GM19099 (cell line): ENCODE results near the gene SPEN.

Experiments
- POLR2A ChIP-seq: IDR thresholded peaks from 3 replicates; pipeline ENCODE4 v1.6.1; 2011; ENCODE audit warnings: low read depth; ENCODE audit not compliant: insufficient read length; ENCODE audit errors: extremely low read depth

Gene SPEN

DNA sequence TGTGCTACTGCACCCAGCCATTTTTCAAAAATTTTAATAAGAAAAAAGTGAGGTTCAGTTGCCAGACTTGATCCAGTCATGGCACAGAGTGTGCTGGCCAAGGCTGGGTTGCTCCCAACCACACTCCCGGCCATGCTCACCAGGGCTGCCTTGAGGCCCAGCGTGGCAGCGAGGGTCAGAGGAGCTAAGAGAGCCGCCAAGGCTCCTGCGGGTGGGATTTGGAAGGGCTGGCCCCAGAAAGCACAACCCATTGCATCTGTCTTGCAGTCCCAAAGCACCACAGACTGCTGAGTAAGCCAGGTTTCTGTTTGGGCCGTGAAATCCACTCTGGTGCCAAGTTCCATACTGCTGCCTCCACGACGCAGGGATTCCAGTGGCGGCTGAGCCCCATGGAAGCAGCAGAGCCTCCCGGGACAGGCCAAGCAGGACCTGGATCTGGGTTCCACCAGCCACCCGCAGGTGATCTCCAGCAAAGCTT is 105.8 kb downstream of the SPEN start:
- TF ChIP-seq POLR2A = no peak

DNA sequence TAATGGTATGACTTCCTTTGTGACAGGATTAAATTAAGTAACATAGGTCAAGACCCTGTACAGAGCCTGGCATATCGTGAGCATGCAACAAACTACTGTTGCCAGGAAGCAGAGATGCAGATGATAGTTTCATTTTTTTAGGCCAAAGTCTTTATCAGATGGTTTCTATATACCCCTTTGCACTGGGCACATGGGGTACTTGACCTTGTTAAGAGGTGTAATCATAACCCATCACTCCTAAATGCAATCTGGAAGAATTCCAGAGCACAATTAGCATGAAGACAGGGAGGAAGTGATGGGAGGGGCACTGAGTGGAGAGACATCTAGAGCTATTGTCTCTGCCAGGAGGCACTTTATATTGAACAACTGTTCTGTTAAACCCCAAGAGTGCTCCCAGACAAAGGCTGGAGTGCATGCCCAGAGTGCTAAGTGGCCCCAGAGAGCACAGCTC is 106.3 kb downstream of the SPEN start:
- no peak for TF ChIP-seq POLR2A

DNA sequence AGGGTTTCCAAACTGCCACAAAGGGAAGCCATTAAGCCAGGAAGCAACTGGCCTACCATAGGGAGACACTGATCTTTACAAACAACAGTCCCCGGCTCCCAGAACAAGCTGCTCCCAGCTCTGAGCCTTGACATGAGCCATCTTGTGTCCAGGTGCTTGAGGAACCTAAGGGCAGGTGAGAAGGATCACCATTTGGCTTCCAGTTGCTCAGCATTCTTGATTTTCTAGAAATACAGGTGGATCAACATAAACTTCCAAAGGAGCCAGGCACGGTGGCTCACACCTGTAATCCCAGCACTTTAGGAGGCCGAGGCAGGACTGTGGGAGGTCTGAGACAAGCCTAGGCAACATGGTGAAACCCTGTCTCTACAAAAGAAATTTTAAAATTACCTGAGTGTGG is 106.8 kb downstream of the SPEN start:
- TF ChIP-seq POLR2A = no peak

DNA sequence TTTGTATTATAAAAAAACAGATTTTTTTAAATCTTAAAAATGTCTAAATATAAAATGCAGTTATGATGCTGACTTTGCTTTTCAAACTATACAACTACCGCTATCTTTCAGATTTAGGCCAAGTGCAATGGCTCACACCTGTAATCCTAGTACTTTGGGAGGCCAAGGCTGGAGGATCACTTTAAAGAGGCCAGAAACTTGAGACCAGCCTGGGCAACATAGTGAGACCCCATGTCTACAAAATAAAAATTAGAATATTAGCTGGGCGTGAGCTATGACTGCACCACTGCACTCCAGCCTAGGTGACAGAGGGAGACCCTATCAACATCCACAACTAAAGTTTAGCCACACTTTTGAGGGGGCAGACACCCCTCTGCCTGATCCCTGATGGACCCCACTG is 108.0 kb downstream of the SPEN start:
- no peak for TF ChIP-seq POLR2A

DNA sequence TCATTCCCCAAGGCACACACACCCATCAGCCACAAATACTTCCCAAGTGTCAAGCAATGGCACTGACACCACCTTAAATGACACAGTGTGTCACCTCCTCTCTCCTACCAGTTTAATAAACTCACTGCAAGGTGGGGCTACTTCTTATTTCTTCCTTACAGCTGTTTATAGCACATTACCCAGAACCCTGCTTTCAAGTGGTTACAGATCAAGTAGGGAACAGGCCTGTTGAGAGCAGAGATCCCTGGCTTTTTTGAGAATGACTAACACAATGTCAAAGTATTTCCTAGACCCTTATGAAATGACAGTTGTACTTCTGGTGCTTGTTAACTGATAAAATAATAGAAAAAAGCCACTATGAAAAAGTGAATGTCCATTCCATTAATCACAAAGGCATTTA is 108.6 kb downstream of the SPEN start:
- no peak for TF ChIP-seq POLR2A

DNA sequence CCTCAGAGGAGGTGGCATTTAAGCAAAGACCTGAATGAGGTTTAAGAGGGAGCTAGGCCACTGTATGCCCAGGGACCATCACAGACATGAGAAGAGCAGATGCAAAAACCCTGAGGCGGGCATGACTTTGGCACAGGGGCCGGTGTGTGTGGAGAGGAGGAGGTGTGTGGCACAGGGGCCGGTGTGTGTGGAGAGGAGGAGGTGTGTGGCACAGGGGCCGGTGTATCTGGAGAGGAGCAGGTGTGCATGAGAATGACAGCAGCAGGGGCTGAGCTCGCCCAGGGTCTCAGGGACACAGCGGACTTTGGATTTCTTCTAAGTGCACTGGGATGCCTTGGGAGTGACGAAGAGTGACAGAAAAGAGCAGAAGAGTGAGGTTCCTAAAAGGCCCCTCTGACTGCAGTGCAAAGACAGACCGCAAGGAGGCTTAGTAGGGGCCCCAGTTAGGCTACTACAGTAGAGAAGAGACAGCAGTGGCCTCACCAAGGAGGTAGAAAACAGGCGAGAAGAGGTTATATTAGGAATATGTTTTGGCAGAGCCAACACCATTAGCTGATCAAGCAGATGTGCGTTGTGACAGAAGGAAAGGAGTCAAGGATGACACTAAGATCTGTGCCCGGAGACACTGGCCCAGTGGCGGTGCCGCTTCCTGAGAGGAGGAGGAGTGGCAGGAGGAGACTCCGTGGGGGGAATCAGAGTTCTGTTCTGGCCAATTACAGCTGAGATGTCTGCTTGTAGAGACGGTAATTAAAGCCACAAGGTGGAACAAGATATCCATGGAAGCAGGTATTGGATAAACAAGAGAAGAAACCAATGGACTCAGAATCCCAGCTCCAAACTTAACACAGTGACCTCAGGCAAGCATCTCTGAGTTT is 110.0 kb downstream of the SPEN start:
- TF ChIP-seq POLR2A = no peak

DNA sequence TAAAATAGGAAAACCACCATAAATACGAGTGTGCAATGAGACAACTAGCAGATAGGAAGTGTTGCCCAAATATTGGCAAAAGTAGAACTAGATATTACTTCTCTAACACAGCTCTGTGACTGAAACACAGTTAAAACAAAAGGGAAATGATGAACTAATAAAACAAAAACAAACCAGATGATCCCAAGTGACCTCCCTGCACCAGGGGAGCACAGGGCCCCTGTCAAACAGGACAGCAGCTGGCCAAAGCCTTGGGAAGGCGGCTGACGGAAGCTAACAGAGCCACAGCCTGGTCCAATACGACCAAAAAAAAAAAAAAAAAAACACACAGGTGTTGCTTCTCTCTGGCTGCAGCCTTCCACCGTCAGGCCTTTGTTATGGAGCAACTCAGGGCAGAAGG is 110.6 kb downstream of the SPEN start:
- no peak for TF ChIP-seq POLR2A

DNA sequence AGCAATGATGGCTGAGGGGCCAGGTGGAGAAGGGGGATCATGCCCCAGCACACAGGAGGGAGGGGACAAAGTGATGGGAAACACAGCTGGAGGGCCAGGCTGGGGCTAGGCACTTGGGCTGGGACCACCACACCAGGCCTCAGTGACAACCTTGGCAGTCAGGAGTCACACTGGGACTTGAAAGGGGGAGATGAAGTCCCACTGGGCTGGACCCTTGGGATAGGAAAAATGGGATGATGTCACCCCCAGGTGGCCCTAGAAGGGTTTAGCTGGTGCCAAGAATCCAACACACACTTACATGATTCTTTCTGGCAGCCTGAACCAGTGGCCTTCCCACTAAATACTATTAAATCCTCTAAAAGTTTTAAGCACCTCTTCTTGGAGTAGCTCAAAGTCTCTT is 111.3 kb downstream of the SPEN start:
- no peak for TF ChIP-seq POLR2A

DNA sequence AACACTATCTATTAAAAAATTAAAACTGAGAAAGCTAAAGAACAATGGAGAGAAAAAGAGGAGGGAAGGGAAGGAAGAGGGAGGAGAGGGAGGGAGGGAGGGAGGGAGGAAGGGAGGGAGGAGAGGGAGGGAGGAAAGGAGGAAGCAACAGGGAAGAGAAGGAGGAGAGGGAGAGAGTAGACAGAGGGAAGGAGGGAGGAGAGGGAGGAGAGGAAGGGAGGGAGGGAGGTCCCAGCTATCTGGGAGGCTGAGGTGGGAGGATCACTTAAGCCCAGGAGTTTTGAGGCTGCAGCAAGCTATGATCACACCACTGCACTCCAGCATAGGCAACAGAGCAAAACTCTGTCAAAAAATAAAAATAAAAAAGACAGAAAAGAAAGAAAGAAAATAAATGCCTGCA is 111.9 kb downstream of the SPEN start:
- TF ChIP-seq POLR2A = no peak

DNA sequence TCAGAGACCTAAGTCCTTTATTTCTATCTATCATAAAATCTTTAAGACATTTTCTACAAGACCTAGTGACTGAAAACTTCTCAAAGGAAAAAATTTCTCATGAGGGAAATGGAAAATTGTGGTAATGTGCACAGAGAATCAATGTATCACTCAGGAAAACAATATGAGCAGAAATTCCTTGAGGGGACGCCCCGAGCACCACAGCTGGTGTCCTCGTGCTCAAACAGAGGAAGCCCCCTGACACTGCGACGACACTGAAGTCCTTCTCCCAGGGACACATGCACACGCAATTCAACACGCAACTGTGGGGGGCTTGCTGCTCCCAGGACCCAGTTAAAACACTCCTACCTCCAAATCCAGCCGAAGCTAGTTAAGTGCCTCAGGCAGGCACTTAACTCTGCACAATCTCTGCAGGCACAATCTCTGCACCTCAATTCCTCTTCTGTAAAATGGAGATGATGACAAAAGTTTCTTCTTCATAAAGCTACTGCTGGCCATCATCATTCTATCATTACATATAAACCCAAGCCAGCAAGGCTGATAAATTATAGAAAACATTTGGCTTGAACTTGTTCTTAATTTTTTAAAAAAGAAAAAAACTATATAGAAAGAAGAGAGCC is 112.4 kb downstream of the SPEN start:
- no peak for TF ChIP-seq POLR2A

DNA sequence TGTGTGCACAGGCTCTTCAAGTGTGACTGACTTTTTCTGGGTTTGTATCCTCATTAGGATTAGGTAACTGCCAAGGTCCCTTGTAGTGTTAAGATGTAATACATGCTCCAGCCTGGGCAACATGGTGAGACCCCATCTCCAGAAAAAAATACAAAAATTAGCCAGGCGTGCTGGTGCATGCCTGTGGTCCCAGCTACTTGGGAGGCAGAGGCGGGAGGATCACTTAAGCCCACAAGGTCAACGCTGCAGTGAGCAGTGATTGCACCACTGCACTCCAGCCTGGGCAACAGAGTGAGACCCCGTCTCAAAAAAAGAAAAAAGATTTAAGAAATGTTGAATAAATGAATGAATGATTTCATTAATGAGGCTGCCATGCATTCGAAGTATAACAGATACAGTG is 113.3 kb downstream of the SPEN start:
- no peak for TF ChIP-seq POLR2A

DNA sequence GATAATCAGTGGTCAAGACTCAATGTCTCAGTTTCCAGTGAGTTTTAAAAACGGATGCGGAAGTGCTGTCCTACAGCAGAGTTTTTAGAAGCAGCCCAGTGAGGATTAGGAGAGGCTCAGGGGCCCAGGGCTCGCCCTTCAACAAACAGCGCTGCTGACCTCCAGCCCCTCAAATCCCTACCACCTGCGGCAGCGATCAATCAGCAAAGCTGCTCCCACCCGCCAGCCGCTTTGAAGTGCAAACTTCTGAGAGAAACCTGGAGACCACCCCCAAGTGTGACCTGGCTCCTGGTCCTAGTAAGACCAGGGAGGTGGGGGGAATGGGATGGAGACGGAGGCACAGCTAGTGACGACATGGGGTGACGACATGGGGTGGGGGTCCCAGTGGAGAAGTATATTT is 114.0 kb downstream of the SPEN start:
- no peak for TF ChIP-seq POLR2A

DNA sequence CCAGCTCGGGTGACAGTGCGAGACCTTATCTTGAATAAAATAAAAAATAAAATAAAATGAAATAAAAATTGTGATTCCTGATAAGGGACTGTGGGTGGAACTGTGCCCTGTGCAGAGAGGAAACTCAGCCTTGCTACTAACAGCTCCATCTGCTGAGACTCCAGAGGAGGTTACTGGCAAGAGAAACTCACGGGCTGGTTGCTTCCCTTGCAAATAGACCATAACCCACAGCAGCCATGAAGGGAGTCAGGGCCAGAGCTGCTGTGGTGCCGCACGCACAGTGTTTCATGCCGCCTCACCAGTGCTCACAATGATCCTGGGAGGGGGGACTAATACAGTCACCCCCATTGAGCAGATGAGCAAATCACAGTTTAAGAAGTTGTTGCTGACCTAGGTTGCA is 114.7 kb downstream of the SPEN start:
- no peak for TF ChIP-seq POLR2A

DNA sequence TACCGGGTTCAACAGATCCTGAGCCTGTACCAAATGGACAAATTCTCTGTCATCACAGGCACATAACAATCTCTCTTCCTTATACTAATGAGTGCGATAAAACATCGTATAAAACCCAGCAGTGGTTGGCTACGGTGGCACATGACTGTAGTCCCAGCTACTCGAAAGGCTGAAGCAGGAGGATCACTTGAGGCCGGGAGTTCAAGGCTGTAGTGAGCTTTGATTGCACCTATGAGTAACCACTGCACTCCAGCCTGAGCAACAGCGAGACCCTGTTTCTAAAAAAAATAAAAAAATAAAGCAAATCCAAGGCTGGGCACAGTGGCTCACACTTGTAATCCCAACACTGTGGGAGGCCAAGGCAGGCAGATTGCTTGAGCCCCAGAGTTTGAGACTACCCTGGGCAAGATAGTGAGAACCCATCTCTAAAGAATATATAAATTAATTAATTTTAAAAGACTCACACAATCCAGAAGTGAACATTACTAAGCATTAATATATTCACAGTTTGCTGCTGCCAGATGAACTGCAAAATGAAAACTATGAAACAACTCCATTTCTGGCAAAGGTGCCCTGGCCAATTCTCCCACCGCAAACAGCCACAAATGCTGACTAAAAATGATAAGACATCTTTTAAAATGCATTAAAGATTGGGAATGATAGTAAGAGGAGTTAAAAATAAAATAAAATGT is 115.3 kb downstream of the SPEN start:
- TF ChIP-seq POLR2A = no peak

DNA sequence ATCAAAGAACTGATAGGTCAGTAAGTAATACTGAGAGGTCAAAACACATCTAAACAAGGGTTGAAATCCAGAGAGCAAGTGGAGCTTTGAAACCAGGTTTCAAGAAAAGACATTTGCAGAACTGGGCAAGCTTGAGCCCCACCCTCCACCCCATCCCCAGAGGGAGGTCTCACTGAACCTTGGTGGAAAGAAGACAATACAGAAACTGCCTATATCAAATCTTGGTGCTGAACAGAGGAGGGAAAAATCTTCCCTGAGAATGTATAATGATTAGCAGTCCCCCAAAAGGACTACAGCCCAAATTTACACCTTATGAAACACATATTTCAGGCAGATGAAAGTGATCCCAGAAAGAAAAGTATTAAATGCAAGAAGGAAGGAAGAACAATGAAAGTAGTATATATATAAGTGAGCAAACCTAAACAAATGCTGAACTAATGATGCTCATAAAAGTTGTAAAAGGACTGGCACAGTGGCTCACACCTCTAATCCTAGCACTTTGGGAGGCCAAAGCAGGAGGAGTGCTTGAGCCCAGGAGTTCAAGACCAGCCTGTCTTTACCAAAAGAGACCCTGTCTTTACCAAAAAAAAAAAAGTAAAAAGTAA is 116.0 kb downstream of the SPEN start:
- TF ChIP-seq POLR2A = no peak

DNA sequence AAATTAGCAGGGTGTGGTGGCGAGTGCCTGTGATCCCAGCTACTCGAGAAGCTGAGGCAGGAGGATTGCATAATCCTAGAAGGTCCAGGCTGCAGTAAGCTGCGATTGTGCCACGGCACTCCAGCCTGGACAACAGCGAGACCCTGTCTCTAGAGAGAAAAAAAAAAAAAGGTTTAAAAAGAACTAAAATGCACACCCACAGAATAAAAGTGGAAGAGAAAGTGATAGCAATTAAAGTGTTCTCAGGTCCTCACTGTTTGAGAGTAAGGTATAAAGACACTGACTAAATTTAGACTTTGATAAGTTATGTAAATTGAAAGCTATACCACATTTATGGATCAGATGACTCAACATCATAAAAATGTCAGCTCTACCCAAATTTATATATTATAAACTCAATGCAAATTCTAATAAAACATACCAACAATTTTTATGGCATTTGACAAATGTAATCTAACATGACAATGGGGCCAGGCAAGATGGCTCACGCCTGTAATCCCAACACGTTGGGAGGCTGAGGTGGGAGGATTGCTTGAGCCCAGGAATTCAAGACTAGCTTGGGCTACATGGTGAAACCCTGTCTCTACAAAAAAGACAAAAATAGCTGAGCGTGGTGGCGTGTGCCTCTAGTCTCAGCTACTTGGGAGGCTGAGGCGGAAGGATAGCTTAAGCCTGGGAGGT is 116.6 kb downstream of the SPEN start:
- no peak for TF ChIP-seq POLR2A
